GM18505 (cell line): ENCODE data around the gene CACNA1D.

Source experiments
- ATAC-seq: cut with Tn5 transposase; IDR thresholded peaks from one replicate; pipeline ENCODE4 v1.9.1; 2021; ENCODE audit not compliant: unreplicated experiment
- POLR2A ChIP-seq: IDR thresholded peaks from 4 replicates; pipeline ENCODE4 v1.6.1; 2011; ENCODE audit warnings: borderline replicate concordance; ENCODE audit not compliant: insufficient read depth, insufficient read length; ENCODE audit errors: extremely low read depth

The CACNA1D gene

GRCh38 chr3:53485675-53486403 lies 8.6 kb upstream of the CACNA1D start:
- no peak for ATAC-seq
- TF ChIP-seq POLR2A, result no peak

GRCh38 chr3:53486961-53487654 lies 7.3 kb upstream of the CACNA1D start:
- ATAC-seq, result no peak

GRCh38 chr3:53489386-53489785 lies 5.0 kb upstream of the CACNA1D start:
- no peak for ATAC-seq
- no peak for TF ChIP-seq POLR2A

More at GRCh38 chr3:53486961-53487654, 7.3 kb upstream of the CACNA1D start:
- TF ChIP-seq POLR2A, result no peak

GRCh38 chr3:53489787-53490458 lies 4.5 kb upstream of the CACNA1D start:
- TF ChIP-seq POLR2A, result no peak
- no peak for ATAC-seq

- no peak for TF ChIP-seq POLR2A
- no peak for ATAC-seq
Observed at GRCh38 chr3:53490459-53490968, 3.9 kb upstream of the CACNA1D start.

GRCh38 chr3:53491276-53491675 lies 3.1 kb upstream of the CACNA1D start:
- ATAC-seq, result no peak

GRCh38 chr3:53493595-53493962 lies 832 bp upstream of the CACNA1D start:
- ATAC-seq, result no peak
- no peak for TF ChIP-seq POLR2A

More at GRCh38 chr3:53491276-53491675, 3.1 kb upstream of the CACNA1D start:
- no peak for TF ChIP-seq POLR2A

GRCh38 chr3:53495146-53495519 lies 722 bp downstream of the CACNA1D start:
- no peak for ATAC-seq

GRCh38 chr3:53495520-53496391 lies 1.3 kb downstream of the CACNA1D start:
- TF ChIP-seq POLR2A, result no peak
- no peak for ATAC-seq

More at GRCh38 chr3:53495146-53495519, 722 bp downstream of the CACNA1D start:
- TF ChIP-seq POLR2A, result no peak

- TF ChIP-seq POLR2A, result no peak
- no peak for ATAC-seq
Observed at GRCh38 chr3:53496392-53496670, 1.9 kb downstream of the CACNA1D start.

- no peak for TF ChIP-seq POLR2A
- no peak for ATAC-seq
Observed at GRCh38 chr3:53496984-53497383, 2.6 kb downstream of the CACNA1D start.

GRCh38 chr3:53498806-53499641 lies 4.6 kb downstream of the CACNA1D start:
- no peak for TF ChIP-seq POLR2A
- ATAC-seq, result no peak
